Measurements from ENCODE around the gene SLC36A1. TPM values are rescaled to one million over a fixed set of nuclear protein-coding genes. Genes with fewer than 3 reads are reported as not detected.

The SLC36A1 gene
- total RNA-seq, 1 experiment from 2014 or later: 11.0 TPM

DNA sequence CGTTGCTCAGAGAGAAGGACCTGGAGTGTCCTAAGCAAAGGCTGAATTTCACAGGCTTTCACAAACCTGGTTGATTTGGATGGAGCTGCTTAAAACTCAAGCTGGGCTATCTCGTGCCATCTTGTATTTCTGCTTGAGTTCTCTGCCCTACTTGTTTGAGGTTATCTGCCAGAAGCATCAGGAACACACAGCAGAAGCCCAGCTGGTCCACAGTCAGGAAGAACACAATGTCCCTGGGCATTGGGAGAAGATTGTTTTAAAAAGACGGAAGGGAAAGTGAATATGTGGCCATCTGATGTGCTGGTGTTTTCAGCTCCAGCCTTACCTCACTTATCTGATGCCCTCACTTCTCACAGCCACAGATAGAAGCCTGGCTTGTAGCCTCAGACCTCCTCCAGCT lies 32.9 kb upstream of the SLC36A1 start:
- no peaks in the 10 kb centered on the region for H3K9me3 ChIP-seq (ENCODE audit: insufficient read depth, low read depth)
- H4K20me1 ChIP-seq (ENCODE audit: insufficient read depth): no peaks in the 10 kb centered on the region
- H3K4me3 ChIP-seq: no peak overlapping the region
- H3K27me3 ChIP-seq (ENCODE audit: insufficient read depth, low read depth): no peaks in the 10 kb centered on the region
- no peak overlapping the region for H3K27ac ChIP-seq
- ChIA-PET CTCF (no interaction called here), POLR2A (ENCODE audit: unreplicated experiment) (no interaction called here)
- intact Hi-C loops (cut with micrococcal nuclease; ENCODE audit: unreplicated experiment): no loop called here
- TF ChIP-seq, protein P1, sequence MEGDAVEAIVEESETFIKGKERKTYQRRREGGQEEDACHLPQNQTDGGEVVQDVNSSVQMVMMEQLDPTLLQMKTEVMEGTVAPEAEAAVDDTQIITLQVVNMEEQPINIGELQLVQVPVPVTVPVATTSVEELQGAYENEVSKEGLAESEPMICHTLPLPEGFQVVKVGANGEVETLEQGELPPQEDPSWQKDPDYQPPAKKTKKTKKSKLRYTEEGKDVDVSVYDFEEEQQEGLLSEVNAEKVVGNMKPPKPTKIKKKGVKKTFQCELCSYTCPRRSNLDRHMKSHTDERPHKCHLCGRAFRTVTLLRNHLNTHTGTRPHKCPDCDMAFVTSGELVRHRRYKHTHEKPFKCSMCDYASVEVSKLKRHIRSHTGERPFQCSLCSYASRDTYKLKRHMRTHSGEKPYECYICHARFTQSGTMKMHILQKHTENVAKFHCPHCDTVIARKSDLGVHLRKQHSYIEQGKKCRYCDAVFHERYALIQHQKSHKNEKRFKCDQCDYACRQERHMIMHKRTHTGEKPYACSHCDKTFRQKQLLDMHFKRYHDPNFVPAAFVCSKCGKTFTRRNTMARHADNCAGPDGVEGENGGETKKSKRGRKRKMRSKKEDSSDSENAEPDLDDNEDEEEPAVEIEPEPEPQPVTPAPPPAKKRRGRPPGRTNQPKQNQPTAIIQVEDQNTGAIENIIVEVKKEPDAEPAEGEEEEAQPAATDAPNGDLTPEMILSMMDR (conservative IDR thresholded peaks at IDR 0.05): no peak
- no peak for TF ChIP-seq EZH2 (IDR thresholded peaks at IDR 0.05; ENCODE audit: low read depth)
- no peaks in the 10 kb centered on the region for H3K79me2 ChIP-seq (ENCODE audit: low read depth)
- H2AFZ ChIP-seq: no peak overlapping the region
- H3K4me2 ChIP-seq: no peak overlapping the region
- DNase-seq: no peak
- BruUV-seq (replicated peaks): no TSS peak
- H3K4me1 ChIP-seq (replicated peaks; ENCODE audit: insufficient read depth): no peaks in the 10 kb centered on the region
- H3K9me2 ChIP-seq (ENCODE audit: insufficient read depth): no peaks in the 10 kb centered on the region
- H3F3A ChIP-seq (ENCODE audit: insufficient read depth, low read depth): no peaks in the 10 kb centered on the region
- no peaks in the 10 kb centered on the region for H3K36me3 ChIP-seq (ENCODE audit: low read depth)

DNA sequence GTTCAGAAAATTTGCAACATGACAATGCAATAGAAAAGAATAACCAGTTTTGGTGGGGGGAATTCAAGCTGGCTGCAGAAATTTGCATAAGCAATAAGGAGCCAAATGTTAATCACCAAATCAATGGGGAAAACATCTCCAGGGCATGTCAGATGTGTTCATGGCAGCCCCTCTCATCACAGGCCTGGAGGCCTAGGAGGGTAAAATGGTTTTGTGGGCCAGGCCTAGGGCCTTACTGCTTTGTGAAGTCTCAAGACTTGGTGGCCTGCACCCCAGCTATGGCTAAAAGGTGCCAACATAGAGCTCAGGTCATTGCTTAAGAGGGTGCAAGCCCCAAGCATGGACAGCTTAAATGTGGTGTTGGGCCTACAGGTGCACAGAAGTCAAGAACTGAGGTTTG lies 29.7 kb upstream of the SLC36A1 start:
- CTCF ChIA-PET: no interaction called here
- no peak for TF ChIP-seq EZH2 (IDR thresholded peaks at IDR 0.05; ENCODE audit: low read depth)
- TF ChIP-seq, protein P1 (conservative IDR thresholded peaks at IDR 0.05): no peak
- POLR2A ChIA-PET (ENCODE audit: unreplicated experiment): no interaction called here

DNA sequence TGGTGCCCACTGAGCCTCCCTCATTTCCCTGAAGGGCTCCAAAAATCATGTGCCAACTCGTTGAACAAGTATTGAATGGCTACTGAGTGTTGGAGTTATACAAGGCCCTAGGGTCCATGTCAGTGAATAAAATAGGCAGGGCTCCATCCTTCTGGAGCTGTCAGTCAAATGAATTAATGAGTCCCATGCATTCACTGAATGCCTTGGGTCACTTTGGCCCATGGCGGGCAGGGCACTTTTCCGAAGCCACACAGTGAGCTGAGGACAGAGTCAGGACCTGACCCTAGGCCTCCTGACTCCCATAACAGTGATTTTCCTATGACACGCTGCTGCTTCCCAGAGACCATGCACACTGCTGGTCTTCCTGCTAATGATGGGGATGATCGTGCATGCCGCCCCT lies 27.3 kb upstream of the SLC36A1 start:
- BruUV-seq (replicated peaks): no TSS peak
- no peaks in the 10 kb centered on the region for H3K36me3 ChIP-seq (ENCODE audit: low read depth)
- no peaks in the 10 kb centered on the region for H3F3A ChIP-seq (ENCODE audit: insufficient read depth, low read depth)
- POLR2A ChIA-PET (ENCODE audit: unreplicated experiment): no interaction called here
- H3K4me1 ChIP-seq (replicated peaks; ENCODE audit: insufficient read depth): no peaks in the 10 kb centered on the region
- no peaks in the 10 kb centered on the region for H3K9me3 ChIP-seq (ENCODE audit: insufficient read depth, low read depth)
- no peak for DNase-seq
- H3K9me2 ChIP-seq (ENCODE audit: insufficient read depth): no peaks in the 10 kb centered on the region
- peaks cover 23% of the 10 kb centered on the region for H3K27me3 ChIP-seq (ENCODE audit: insufficient read depth, low read depth)
- H3K27ac ChIP-seq: no peak overlapping the region
- H2AFZ ChIP-seq: no peak overlapping the region
- H3K4me2 ChIP-seq: no peak overlapping the region
- H4K20me1 ChIP-seq (ENCODE audit: insufficient read depth): no peaks in the 10 kb centered on the region
- H3K4me3 ChIP-seq: no peak overlapping the region
- TF ChIP-seq EZH2 (IDR thresholded peaks at IDR 0.05; ENCODE audit: low read depth): no peak
- TF ChIP-seq, protein P1 (conservative IDR thresholded peaks at IDR 0.05): no peak
- intact Hi-C loops (cut with micrococcal nuclease; ENCODE audit: unreplicated experiment): no loop called here
- no peaks in the 10 kb centered on the region for H3K79me2 ChIP-seq (ENCODE audit: low read depth)
- CTCF ChIA-PET: interaction anchor here (0.6 kb wide), 1 partner anchor 445 kb away, joined by 3 read pairs; no protein-coding TSS in a partner anchor

More for the DNA sequence above, 29.7 kb upstream of the SLC36A1 start:
- intact Hi-C loops (cut with micrococcal nuclease; ENCODE audit: unreplicated experiment): no loop called here
- Histone ChIP-seq H3K36me3 (ENCODE audit: low read depth) (no peaks in the 10 kb centered on the region), H3K9me2 (ENCODE audit: insufficient read depth) (no peaks in the 10 kb centered on the region), H3K27ac (no peak overlapping the region), H3K79me2 (ENCODE audit: low read depth) (no peaks in the 10 kb centered on the region), H2AFZ (no peak overlapping the region), H3F3A (ENCODE audit: insufficient read depth, low read depth) (no peaks in the 10 kb centered on the region), H3K9me3 (ENCODE audit: insufficient read depth, low read depth) (no peaks in the 10 kb centered on the region), H4K20me1 (ENCODE audit: insufficient read depth) (no peaks in the 10 kb centered on the region), H3K27me3 (ENCODE audit: insufficient read depth, low read depth) (peaks cover 11% of the 10 kb centered on the region), H3K4me3 (no peak overlapping the region), H3K4me2 (no peak overlapping the region), H3K4me1 (replicated peaks; ENCODE audit: insufficient read depth) (no peaks in the 10 kb centered on the region)
- no TSS peak for BruUV-seq (replicated peaks)
- no peak for DNase-seq
